GM18498 (cell line): ENCODE results near the gene UNC5C.
"Not testable (repeated sequence)": the region's sequence is repeated elsewhere in the genome, so short reads cannot be mapped to it uniquely, and the experiment has no call there.

Source experiments
- ATAC-seq: cut with Tn5 transposase; IDR thresholded peaks from one replicate; pipeline ENCODE4 v1.9.1; 2021; ENCODE audit warnings: mild to moderate bottlenecking, moderate library complexity; ENCODE audit not compliant: unreplicated experiment

Gene UNC5C

GRCh38 chr4:95186666-95187065 lies 362.1 kb downstream of the UNC5C start:
- ATAC-seq = no peak

- ATAC-seq = no peak
These were observed 364.9 kb downstream of the UNC5C start for GRCh38 chr4:95183656-95184408.

GRCh38 chr4:95181996-95182306 lies 366.8 kb downstream of the UNC5C start:
- ATAC-seq = no peak

- no peak for ATAC-seq
These were observed 367.4 kb downstream of the UNC5C start for GRCh38 chr4:95181243-95181995.

GRCh38 chr4:95180531-95181242 lies 368.1 kb downstream of the UNC5C start:
- no peak for ATAC-seq

- no peak for ATAC-seq
These were observed 369.8 kb downstream of the UNC5C start for GRCh38 chr4:95178938-95179337.

- not testable (repeated sequence) for ATAC-seq
These were observed 377.4 kb downstream of the UNC5C start for GRCh38 chr4:95171377-95171776.

- ATAC-seq = no peak
These were observed 378.6 kb downstream of the UNC5C start for GRCh38 chr4:95170176-95170575.

- ATAC-seq = no peak
These were observed 381.0 kb downstream of the UNC5C start for GRCh38 chr4:95167805-95168204.

- ATAC-seq = peak; percentile 75
These were observed 382.7 kb downstream of the UNC5C start for GRCh38 chr4:95165926-95166524.

GRCh38 chr4:95162867-95163266 lies 385.9 kb downstream of the UNC5C start:
- no peak for ATAC-seq

GRCh38 chr4:95161781-95162469 lies 386.8 kb downstream of the UNC5C start:
- ATAC-seq = no peak

GRCh38 chr4:95159384-95159783 lies 389.4 kb downstream of the UNC5C start:
- no peak for ATAC-seq

- ATAC-seq = no peak
These were observed 390.1 kb downstream of the UNC5C start for GRCh38 chr4:95158626-95159025.

GRCh38 chr4:95158045-95158444 lies 390.7 kb downstream of the UNC5C start:
- no peak for ATAC-seq

- ATAC-seq = no peak
These were observed 391.2 kb downstream of the UNC5C start for GRCh38 chr4:95157596-95157995.

GRCh38 chr4:95156452-95156765 lies 392.4 kb downstream of the UNC5C start:
- peak; percentile 5 for ATAC-seq

- ATAC-seq = peak; percentile 54
These were observed 392.9 kb downstream of the UNC5C start for GRCh38 chr4:95155759-95156451.

GRCh38 chr4:95153182-95153581 lies 395.6 kb downstream of the UNC5C start:
- ATAC-seq = no peak

- ATAC-seq = no peak
These were observed 397.5 kb downstream of the UNC5C start for GRCh38 chr4:95151255-95151654.
